HepG2 (cell line): Measurements from ENCODE around the gene TXNDC9. TPM values are rescaled to one million over a fixed set of nuclear protein-coding genes. Genes with fewer than 3 reads are reported as not detected.

ENCODE experiments used
- ATAC-seq: fragments of 200-7000 bp; cut with Tn5 transposase; 3 replicates; pipeline ENCODE4 v1.9.1; 2020; ENCODE audit warnings: mild to moderate bottlenecking, moderate library complexity
- BruUV-seq: library from RNA; stranded (reverse); fragments of 400-500 nt; replicated peaks from 2 replicates; lab custom pipeline; 2021; lab: Mats Ljungman, UMichigan
- CTCF ChIA-PET: fragments of 300-600 bp; formaldehyde crosslinking; extraction: SDS; loops from one replicate; lab custom pipeline; 2021; ENCODE audit warnings: low total read pairs, inconsistent platforms, low intra/inter-chr PET ratio; lab: Yijun Ruan, JAX
- POLR2A ChIA-PET: fragments of 350-600 bp; sonication (Branson Sonifier 250); formaldehyde crosslinking; loops from one replicate; lab custom pipeline; 2020; ENCODE audit warnings: antibody characterized with exemption, inconsistent platforms; lab: Yijun Ruan, JAX
- DNase-seq: peaks from one replicate; pipeline ENCODE4 v3.0.0-alpha.2; 2015; ENCODE audit warnings: low spot score
- FAIRE-seq: peaks from 3 replicates; lab custom pipeline; 2011; peaks lifted over from hg19 to GRCh38; lab: Jason Lieb, UNC
- H2AFZ ChIP-seq: one replicate; pipeline ENCODE4 v1.6.1; 2011; ENCODE audit warnings: low read length, inconsistent platforms
- H3K27ac ChIP-seq: fragments of 300-600 bp; 3 replicates; pipeline ENCODE4 v1.8.0; 2011; ENCODE audit warnings: mixed run types, mild to moderate bottlenecking, mixed read lengths, low read length, inconsistent platforms; ENCODE audit not compliant: insufficient read depth; ENCODE audit errors: extremely low read length
- H3K27me3 ChIP-seq, 2 experiments: fragments of 200-600 bp in 1 of 2; 2 replicates in 1 of 2; 3 replicates in 1 of 2; pipeline versions ENCODE4 v1.6.0 to v1.8.0; 2011; ENCODE audit warnings: low read length in 2 of 2, mild to moderate bottlenecking in 2 of 2, moderate library complexity in 2 of 2, inconsistent platforms in 1 of 2; ENCODE audit not compliant: insufficient read depth in 2 of 2, control insufficient read depth in 1 of 2
- H3K36me3 ChIP-seq, 2 experiments: fragments of 200-600 bp in 1 of 2; replicated peaks in 1 of 2; 2 replicates in 1 of 2; 3 replicates in 1 of 2; pipeline versions ENCODE4 v1.5.1 to v1.8.0; 2011; ENCODE audit warnings: low read length in 2 of 2, inconsistent platforms in 1 of 2; ENCODE audit not compliant: insufficient read depth in 2 of 2, control insufficient read depth in 1 of 2
- H3K4me1 ChIP-seq: 2 replicates; pipeline ENCODE4 v1.5.1; 2012; ENCODE audit warnings: low read length, inconsistent platforms; ENCODE audit not compliant: insufficient read depth
- H3K4me2 ChIP-seq: 2 replicates; pipeline ENCODE4 v1.6.0; 2011; ENCODE audit warnings: low read depth, low read length, inconsistent platforms
- H3K4me3 ChIP-seq, 3 experiments: fragments of 200-600 bp in 1 of 3; sonication (generic), shearing (Covaris generic) in 1 of 3; replicated peaks in 1 of 3; 2 replicates each; pipeline ENCODE4 v1.5.1; 2011 to 2016; ENCODE audit warnings: low read length in 3 of 3, inconsistent platforms in 2 of 3, low read depth in 2 of 3, mild to moderate bottlenecking in 2 of 3, control low read depth in 1 of 3, mixed read lengths in 1 of 3; ENCODE audit not compliant: insufficient read depth in 1 of 3
- H3K79me2 ChIP-seq: one replicate; pipeline ENCODE4 v1.6.1; 2011; ENCODE audit warnings: low read length, inconsistent platforms; ENCODE audit not compliant: insufficient read depth
- H3K9ac ChIP-seq: 2 replicates; pipeline ENCODE4 v1.6.0; 2011; ENCODE audit warnings: mild to moderate bottlenecking, low read depth, low read length, inconsistent platforms; ENCODE audit not compliant: insufficient read depth
- H3K9me3 ChIP-seq: 2 replicates; pipeline ENCODE4 v1.5.1; 2012; ENCODE audit warnings: mild to moderate bottlenecking, low read length
- H4K20me1 ChIP-seq: 2 replicates; pipeline ENCODE4 v1.6.0; 2011; ENCODE audit warnings: inconsistent platforms, mild to moderate bottlenecking, low read length, moderate library complexity; ENCODE audit not compliant: insufficient read depth
- FOXK2 ChIP-seq: fragments of 450-650 bp; IDR thresholded peaks from 2 replicates; pipeline ENCODE4 v1.6.1; 2016
- HNF4A ChIP-seq: sonication (generic); formaldehyde crosslinking; IDR thresholded peaks from 2 replicates; pipeline ENCODE4 v1.4.0; 2020; ENCODE audit warnings: missing genetic modification reagents
- HNF4G ChIP-seq, 2 experiments: sonication (generic) in 1 of 2; formaldehyde crosslinking in 1 of 2; IDR thresholded peaks; 2 replicates each; pipeline versions ENCODE4 v1.4.0 to v1.6.1; 2011 to 2020; ENCODE audit warnings: borderline replicate concordance in 2 of 2, low read depth in 2 of 2, mild to moderate bottlenecking in 2 of 2, low read length in 1 of 2, missing genetic modification reagents in 1 of 2, moderate library complexity in 1 of 2
- POGZ ChIP-seq: sonication (generic); formaldehyde crosslinking; IDR thresholded peaks from 2 replicates; pipeline ENCODE4 v1.4.0; 2020; ENCODE audit warnings: mild to moderate bottlenecking, missing genetic modification reagents
- RCOR2 ChIP-seq: IDR thresholded peaks from 2 replicates; pipeline ENCODE4 v1.6.1; 2016; ENCODE audit warnings: missing biosample characterization, missing genetic modification reagents
- ZMYM4 ChIP-seq: sonication (generic); formaldehyde crosslinking; IDR thresholded peaks from 2 replicates; pipeline ENCODE4 v1.8.1; 2023; ENCODE audit warnings: mild to moderate bottlenecking, missing genetic modification reagents
- ZNF263 ChIP-seq: sonication (generic); formaldehyde crosslinking; IDR thresholded peaks from 2 replicates; pipeline ENCODE4 v1.4.0; 2020; ENCODE audit warnings: missing genetic modification reagents
- WGBS: methylation state at CpG from one replicate; pipeline ENCODE4 v1.1.6; 2017; ENCODE audit warnings: low lambda C conversion rate; 5-methylcytosine and 5-hydroxymethylcytosine counted together
- in situ Hi-C: cut with HindIII; loops from 2 replicates; pipeline ENCODE4 v1.10.0; 2017; ENCODE audit warnings: low pct_unique_long_range_greater_than_20kb; ENCODE audit not compliant: extremely low pct_ligation_motif_present
- intact Hi-C: fragments of 100-400 bp; cut with micrococcal nuclease; formaldehyde crosslinking; loops from one replicate; pipeline ENCODE4 v1.10.0; 2022; ENCODE audit not compliant: unreplicated experiment
- polyA plus RNA-seq, 8 experiments: library from polyadenylated mRNA; depleted of rRNA in 3 of 8; stranded (reverse) in 7 of 8; unstranded in 1 of 8; fragments of >200 nt; fragmentation: Illumina TruSeq in 4 of 8; extraction: Trizol in 4 of 8; gene quantifications; 2 replicates each; pipeline versions ENCODE4 v1.2.1 to v1.2.3, GENCODE V29; 2011 to 2016; ENCODE audit warnings: low read depth in 4 of 8, missing spikeins in 1 of 8, mixed read lengths in 1 of 8; ENCODE audit not compliant: insufficient read depth in 1 of 8
- total RNA-seq, 5 experiments: library from RNA; depleted of rRNA; stranded (reverse); fragments of >200 nt; fragmentation: Illumina TruSeq; extraction: Trizol; gene quantifications; 2 replicates each; pipeline ENCODE4 v1.2.3, GENCODE V29; 2016; ENCODE audit warnings: low read depth in 1 of 5
- TF ChIP-seq, protein P1 (sequence below): sonication (generic); formaldehyde crosslinking; IDR thresholded peaks from 2 replicates; pipeline ENCODE4 v1.5.0; 2020; ENCODE audit warnings: mild to moderate bottlenecking, missing genetic modification reagents
- TF ChIP-seq, protein P2 (sequence below): sonication (generic); formaldehyde crosslinking; IDR thresholded peaks from 2 replicates; pipeline ENCODE4 v1.4.0; 2020; ENCODE audit warnings: missing genetic modification reagents, borderline replicate concordance
- TF ChIP-seq, protein P3 (sequence below): sonication (generic); formaldehyde crosslinking; IDR thresholded peaks from 2 replicates; pipeline ENCODE4 v1.9.0; 2021; ENCODE audit warnings: missing genetic modification reagents, borderline replicate concordance
- TF ChIP-seq, protein P4 (sequence below): sonication (generic); IDR thresholded peaks from 2 replicates; pipeline ENCODE4 v1.6.1; 2016; ENCODE audit warnings: low read depth, borderline replicate concordance

TXNDC9 gene
- total and polyA plus RNA-seq, 2 of the 13 experiments (the other 11 are each of a cell fraction or from before 2014, with no cell fraction given): 35.2 to 94.6 TPM

DNA sequence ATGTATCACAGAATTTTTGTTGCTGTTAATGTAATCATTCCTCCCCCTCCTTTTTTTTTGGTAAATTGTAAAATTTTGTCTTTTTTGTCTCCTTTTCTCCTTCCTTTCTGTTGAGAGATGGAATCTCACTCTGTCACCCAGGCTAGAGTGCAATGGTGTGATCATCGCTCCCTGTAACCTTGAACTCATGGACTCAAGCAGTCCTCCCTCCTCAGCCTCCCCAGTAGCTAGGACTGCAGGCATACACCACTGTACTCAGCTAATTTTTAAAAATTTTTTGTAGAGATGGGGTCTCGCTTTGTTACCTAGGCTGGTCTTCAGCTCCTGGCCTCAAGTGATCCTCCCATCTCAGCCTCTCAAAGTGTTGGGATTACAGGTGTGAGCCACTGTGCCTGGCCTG lies 6.4 kb upstream of the TXNDC9 start:
- Histone ChIP-seq H3K9me3 (no peaks in the 10 kb centered on the region), H4K20me1 (peaks cover 45% of the 10 kb centered on the region), H3K4me2 (no peak overlapping the region), H2AFZ (no peak overlapping the region), H3K27ac (peak overlapping the region; percentile 17), H3K79me2 (peaks cover 97% of the 10 kb centered on the region), H3K4me1 (peaks cover 42% of the 10 kb centered on the region), H3K4me3 (no peak overlapping the region), H3K9ac (no peak overlapping the region), H3K36me3 (no peaks in the 10 kb centered on the region), H3K27me3 (no peaks in the 10 kb centered on the region)
- no TSS peak for BruUV-seq
- DNase-seq: no peak
- no peak for ATAC-seq
- no peak for FAIRE-seq
- intact Hi-C loops: no loop called here
- in situ Hi-C loops: no loop called here
- POLR2A ChIA-PET: no interaction called here
- TF ChIP-seq, protein P1, sequence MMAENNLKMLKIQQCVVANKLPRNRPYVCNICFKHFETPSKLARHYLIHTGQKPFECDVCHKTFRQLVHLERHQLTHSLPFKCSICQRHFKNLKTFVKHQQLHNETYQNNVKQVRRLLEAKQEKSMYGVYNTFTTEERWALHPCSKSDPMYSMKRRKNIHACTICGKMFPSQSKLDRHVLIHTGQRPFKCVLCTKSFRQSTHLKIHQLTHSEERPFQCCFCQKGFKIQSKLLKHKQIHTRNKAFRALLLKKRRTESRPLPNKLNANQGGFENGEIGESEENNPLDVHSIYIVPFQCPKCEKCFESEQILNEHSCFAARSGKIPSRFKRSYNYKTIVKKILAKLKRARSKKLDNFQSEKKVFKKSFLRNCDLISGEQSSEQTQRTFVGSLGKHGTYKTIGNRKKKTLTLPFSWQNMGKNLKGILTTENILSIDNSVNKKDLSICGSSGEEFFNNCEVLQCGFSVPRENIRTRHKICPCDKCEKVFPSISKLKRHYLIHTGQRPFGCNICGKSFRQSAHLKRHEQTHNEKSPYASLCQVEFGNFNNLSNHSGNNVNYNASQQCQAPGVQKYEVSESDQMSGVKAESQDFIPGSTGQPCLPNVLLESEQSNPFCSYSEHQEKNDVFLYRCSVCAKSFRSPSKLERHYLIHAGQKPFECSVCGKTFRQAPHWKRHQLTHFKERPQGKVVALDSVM (CRISPR knock-in tag): peak; percentile 98
- TF ChIP-seq RCOR2 (CRISPR knock-in tag) (0 out of 2 replicates have a peak, but pooled peaks have one; percentile 33), HNF4A (peak; percentile 63), POGZ (CRISPR knock-in tag) (peak; percentile 45), FOXK2 (no peak), ZNF263 (peak; percentile 92), ZMYM4 (CRISPR knock-in tag) (peak; percentile 27; the same call in 1 of the 2 replicates), HNF4G (IDR thresholded peaks at IDR 0.05; ENCODE audit: borderline replicate concordance, low read depth, low read length) (0 out of 2 replicates have a peak, but pooled peaks have one; percentile 6), HNF4G (CRISPR knock-in tag; IDR thresholded peaks at IDR 0.05; ENCODE audit: borderline replicate concordance, low read depth) (no peak)
- TF ChIP-seq, protein P2, sequence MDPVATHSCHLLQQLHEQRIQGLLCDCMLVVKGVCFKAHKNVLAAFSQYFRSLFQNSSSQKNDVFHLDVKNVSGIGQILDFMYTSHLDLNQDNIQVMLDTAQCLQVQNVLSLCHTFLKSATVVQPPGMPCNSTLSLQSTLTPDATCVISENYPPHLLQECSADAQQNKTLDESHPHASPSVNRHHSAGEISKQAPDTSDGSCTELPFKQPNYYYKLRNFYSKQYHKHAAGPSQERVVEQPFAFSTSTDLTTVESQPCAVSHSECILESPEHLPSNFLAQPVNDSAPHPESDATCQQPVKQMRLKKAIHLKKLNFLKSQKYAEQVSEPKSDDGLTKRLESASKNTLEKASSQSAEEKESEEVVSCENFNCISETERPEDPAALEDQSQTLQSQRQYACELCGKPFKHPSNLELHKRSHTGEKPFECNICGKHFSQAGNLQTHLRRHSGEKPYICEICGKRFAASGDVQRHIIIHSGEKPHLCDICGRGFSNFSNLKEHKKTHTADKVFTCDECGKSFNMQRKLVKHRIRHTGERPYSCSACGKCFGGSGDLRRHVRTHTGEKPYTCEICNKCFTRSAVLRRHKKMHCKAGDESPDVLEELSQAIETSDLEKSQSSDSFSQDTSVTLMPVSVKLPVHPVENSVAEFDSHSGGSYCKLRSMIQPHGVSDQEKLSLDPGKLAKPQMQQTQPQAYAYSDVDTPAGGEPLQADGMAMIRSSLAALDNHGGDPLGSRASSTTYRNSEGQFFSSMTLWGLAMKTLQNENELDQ (CRISPR knock-in tag): no peak
- TF ChIP-seq, protein P3, sequence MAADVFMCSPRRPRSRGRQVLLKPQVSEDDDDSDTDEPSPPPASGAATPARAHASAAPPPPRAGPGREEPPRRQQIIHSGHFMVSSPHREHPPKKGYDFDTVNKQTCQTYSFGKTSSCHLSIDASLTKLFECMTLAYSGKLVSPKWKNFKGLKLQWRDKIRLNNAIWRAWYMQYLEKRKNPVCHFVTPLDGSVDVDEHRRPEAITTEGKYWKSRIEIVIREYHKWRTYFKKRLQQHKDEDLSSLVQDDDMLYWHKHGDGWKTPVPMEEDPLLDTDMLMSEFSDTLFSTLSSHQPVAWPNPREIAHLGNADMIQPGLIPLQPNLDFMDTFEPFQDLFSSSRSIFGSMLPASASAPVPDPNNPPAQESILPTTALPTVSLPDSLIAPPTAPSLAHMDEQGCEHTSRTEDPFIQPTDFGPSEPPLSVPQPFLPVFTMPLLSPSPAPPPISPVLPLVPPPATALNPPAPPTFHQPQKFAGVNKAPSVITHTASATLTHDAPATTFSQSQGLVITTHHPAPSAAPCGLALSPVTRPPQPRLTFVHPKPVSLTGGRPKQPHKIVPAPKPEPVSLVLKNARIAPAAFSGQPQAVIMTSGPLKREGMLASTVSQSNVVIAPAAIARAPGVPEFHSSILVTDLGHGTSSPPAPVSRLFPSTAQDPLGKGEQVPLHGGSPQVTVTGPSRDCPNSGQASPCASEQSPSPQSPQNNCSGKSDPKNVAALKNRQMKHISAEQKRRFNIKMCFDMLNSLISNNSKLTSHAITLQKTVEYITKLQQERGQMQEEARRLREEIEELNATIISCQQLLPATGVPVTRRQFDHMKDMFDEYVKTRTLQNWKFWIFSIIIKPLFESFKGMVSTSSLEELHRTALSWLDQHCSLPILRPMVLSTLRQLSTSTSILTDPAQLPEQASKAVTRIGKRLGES: no peak
- TF ChIP-seq, protein P4, sequence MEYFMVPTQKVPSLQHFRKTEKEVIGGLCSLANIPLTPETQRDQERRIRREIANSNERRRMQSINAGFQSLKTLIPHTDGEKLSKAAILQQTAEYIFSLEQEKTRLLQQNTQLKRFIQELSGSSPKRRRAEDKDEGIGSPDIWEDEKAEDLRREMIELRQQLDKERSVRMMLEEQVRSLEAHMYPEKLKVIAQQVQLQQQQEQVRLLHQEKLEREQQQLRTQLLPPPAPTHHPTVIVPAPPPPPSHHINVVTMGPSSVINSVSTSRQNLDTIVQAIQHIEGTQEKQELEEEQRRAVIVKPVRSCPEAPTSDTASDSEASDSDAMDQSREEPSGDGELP: no peak
- CTCF ChIA-PET: no interaction called here
- WGBS: 92% methylated on average over 2 of the region's 2 CpGs
